GM21390 (cell line): Measurements from ENCODE around the gene BMAL1.
"Not testable (repeated sequence)": the region's sequence is repeated elsewhere in the genome, so short reads cannot be mapped to it uniquely, and the experiment has no call there.

ENCODE experiments used
- ATAC-seq: cut with Tn5 transposase; IDR thresholded peaks from one replicate; pipeline ENCODE4 v1.9.1; 2021; ENCODE audit not compliant: unreplicated experiment

The BMAL1 gene

GRCh38 chr11:13368041-13368446, 90.5 kb downstream of the BMAL1 start:
- no peak for ATAC-seq

DNA sequence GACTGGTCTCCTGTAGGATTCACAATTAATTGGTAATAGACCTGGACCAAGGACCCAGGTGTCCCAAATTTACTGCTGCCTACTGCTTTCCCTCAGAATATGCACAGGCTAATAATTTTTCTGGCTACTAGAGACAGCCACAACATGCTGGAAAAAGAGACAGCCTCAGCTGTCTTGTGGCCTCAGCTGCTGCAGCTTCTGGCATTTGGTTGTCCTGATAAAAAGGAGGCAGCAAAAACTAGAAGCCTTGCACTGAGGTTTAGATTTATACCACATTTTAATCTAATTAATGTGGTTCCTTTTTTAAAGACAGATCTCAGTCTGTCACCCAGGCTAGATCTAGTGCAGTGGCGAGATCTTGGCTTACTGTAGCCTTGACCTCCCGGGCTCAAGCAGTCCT, 95.6 kb downstream of the BMAL1 start:
- ATAC-seq = no peak

- ATAC-seq = no peak
These were observed 98.2 kb downstream of the BMAL1 start for GRCh38 chr11:13375798-13376197.

GRCh38 chr11:13376402-13376801, 98.8 kb downstream of the BMAL1 start:
- ATAC-seq = no peak

DNA sequence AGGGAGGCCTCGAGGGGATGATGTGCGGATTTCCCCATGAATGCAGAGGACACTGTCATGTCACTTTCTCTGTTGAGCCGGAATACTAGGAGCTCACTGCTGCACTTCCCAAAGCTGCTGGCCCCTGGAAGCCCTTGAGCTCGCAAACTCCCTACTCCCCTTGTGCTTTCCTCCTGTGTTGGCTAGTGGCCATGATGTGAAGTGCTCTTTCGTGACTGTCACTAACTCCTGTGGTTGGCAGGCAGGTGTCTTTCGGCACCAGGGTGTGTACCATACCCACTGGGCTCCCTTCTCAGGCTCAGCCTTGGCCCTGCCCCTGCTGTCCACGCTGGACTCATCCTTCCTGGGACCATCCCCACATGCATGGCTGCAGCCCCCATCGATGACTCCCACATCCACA, 99.2 kb downstream of the BMAL1 start:
- ATAC-seq = no peak

DNA sequence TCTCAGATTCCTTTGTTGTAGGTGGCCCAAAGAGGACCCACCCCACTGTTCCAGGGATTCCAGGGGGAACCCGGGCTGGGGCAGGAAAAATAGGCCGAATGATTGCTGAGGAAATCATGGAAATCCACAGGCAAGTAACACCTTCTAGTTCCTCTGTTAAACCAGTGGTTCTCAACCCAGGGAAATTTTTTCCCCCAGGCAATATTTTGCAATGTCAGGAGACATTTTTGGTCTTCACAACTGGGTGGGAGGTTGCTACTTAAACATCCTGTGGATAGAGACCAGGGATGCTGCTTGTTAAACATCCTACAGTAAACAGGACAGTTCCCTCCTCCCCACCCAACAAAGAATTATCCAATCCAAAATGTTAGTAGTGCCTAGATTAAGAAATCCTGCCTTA, 100.7 kb downstream of the BMAL1 start:
- no peak for ATAC-seq

DNA sequence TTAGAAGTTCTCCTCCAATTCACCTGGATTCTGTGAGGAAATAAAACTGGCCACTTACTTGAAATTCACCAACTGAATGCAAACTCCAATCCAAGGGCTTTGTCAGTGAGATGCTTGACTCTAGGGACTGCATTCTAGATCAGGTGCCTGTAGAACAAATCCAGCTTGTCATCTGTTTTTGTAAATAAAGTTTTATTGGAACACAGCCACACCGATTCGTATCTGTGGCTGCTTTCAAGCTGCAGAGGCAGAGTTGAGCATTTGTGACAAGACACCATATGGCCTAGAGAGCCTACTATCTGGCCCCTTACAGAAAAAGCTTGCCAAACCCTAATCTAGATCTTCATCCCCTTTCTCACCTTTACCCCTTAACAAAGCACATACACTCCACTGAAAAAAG, 103.1 kb downstream of the BMAL1 start:
- no peak for ATAC-seq

GRCh38 chr11:13382751-13383150, 105.2 kb downstream of the BMAL1 start:
- ATAC-seq = no peak

DNA sequence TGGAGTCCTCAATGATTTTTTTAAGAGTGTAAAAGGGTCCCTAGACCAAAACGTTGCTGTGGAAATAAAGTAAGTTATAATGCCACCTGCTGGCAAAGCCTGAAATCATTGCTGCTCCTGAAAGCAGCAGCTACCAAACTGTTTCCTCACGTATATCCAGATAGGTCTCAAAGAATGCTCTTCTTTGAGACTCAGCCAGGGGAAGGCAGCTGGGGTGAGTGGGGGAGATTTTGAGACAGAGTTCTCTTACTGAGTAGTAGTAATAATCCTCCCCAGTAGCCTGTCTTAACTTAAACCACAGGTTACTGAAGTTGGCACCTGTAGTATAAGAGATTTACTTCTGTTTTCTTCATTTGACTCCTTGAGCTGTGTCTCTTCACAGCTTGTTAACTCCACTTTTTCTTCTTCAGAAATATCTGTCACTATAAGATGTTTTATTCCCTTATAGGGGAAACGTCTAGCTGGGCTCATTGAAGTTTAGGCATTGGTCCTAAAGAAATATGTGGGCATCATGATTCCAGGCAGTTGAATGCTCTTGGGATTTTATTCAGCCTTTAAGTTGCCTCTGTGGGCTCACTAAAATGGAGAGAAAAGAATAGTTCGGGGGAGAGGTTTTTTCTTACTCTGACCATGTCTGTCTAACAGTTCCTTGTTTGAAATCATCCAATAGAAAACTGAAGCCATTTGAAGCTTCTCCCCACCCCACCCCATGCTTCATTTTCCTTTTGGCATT, 107.5 kb downstream of the BMAL1 start:
- no peak for ATAC-seq

GRCh38 chr11:13386567-13386966, 109.0 kb downstream of the BMAL1 start:
- no peak for ATAC-seq

DNA sequence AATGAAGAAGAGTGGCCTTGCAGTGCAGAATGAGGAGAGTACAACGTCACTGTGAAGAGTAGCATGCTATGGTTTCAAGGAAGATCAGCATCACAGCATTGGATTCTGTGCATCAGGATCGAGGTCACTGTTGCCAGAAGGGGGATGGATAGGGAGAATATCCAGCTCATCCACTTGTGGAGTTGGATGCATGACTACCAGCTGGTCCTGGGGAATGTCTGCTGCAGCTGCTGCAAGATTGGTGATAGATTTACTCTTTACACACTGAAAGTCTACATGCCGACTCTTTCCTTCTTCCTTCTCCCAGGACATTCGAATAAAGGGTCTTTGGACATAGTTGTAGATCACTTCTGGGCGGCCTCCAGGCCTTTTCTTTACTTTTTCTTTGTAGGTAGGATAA, 111.2 kb downstream of the BMAL1 start:
- ATAC-seq = no peak

DNA sequence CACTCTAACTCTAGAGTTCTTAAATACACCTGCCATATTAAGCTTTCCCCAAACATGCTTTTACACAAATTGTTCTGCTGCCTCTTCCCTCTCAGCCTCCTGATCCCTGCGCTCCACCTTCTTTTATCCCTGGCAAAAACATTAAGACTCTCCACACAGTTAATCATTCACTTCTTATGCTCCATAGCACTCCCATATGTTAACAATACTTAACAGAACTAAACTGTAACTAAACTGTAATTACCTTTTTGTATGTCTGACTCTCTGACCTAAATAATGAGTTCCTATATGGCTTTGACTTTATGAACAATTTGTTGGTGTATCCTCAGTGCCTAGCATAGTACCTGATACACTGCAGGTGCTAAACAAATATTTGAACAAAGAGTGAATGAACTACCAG, 113.6 kb downstream of the BMAL1 start:
- ATAC-seq = no peak

GRCh38 chr11:13398335-13398734, 120.7 kb downstream of the BMAL1 start:
- ATAC-seq = not testable (repeated sequence)

- ATAC-seq = no peak
These were observed 127.6 kb downstream of the BMAL1 start for GRCh38 chr11:13405220-13405619.

- no peak for ATAC-seq
These were observed 137.6 kb downstream of the BMAL1 start for GRCh38 chr11:13415201-13415600.

- no peak for ATAC-seq
These were observed 144.0 kb downstream of the BMAL1 start for GRCh38 chr11:13421561-13421960.

DNA sequence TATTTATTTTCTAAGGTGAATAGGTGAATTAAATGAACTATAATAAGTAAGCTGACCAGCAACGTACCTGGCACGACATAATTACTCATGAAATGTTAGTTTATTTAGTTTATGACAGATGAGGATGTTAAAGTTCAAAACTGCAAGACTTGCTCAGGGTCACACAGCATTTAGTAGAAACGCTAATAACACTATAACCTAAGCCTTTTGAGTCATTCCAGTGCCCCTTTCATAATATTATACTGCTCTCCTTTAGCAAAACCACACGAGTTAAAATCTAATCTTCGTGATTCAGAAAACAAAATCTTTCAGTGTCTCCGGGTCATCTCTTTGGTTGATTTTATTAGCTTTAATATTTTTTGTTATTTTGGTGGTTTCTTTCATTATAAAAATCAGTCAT, 145.8 kb downstream of the BMAL1 start:
- ATAC-seq = no peak

GRCh38 chr11:13427440-13427839, 149.8 kb downstream of the BMAL1 start:
- no peak for ATAC-seq

DNA sequence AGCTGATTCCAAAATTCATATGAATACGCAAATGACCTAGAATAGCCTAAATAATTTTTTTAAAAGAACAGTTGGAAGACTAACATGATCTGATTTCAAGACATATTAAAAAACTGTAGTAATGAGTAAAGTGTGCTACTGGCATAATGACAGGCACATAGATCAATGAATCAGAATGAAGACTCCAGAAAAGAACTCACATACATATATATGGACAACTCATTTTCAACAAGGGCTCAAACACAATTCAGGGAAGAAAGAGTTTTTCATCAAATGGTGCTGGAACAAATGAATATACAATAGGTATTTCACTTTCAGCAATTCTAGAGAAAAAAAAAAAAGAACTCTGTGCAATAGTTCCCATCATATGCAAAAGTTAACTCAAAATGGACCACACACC, 151.7 kb downstream of the BMAL1 start:
- no peak for ATAC-seq

DNA sequence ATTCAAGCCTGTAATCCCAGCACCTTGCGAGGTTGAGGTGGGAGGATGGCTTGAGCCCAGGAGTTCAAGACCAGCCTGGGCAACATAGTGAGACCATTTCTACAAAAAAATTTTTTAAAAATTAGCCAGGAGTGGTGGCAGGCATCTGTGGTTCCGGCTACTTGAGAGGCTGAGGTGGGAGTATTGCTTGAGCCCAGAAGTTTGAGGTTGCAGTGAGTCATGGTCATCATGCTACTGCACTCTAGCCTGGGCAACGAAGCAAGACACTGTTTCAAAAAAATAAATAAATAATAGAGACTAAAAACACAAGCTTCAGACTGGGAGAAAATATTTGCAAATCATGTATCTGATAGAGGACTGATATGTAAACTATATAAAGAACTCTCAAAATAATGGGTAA, 152.2 kb downstream of the BMAL1 start:
- ATAC-seq = no peak

DNA sequence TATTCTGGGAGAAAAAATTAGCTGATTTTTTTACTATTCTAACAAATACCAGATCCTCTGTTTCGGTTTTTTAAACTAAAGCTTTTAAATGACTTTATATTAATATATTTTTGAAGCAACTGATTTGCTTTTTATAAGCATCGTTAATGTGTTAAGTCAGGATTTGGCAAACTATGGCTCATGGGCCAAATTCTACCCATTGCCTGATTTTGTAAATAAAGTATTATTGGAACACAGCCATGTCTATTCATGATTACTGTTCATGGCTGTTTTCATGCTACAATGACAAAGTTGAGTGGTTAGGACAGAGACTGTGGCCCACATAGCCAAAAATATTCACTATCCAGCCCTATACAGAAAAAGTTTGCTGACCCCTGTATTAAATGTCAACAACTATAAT, 155.8 kb downstream of the BMAL1 start:
- ATAC-seq = no peak

- ATAC-seq = no peak
These were observed 156.9 kb downstream of the BMAL1 start for GRCh38 chr11:13434247-13435205.
